ENCODE results near the gene NR2C2. TPM values are rescaled to one million over a fixed set of nuclear protein-coding genes. Genes with fewer than 3 reads are reported as not detected.

The NR2C2 gene
- total RNA-seq, 4 donors from 2014 or later = 36.4 to 43.9 (median 40.8) TPM

DNA sequence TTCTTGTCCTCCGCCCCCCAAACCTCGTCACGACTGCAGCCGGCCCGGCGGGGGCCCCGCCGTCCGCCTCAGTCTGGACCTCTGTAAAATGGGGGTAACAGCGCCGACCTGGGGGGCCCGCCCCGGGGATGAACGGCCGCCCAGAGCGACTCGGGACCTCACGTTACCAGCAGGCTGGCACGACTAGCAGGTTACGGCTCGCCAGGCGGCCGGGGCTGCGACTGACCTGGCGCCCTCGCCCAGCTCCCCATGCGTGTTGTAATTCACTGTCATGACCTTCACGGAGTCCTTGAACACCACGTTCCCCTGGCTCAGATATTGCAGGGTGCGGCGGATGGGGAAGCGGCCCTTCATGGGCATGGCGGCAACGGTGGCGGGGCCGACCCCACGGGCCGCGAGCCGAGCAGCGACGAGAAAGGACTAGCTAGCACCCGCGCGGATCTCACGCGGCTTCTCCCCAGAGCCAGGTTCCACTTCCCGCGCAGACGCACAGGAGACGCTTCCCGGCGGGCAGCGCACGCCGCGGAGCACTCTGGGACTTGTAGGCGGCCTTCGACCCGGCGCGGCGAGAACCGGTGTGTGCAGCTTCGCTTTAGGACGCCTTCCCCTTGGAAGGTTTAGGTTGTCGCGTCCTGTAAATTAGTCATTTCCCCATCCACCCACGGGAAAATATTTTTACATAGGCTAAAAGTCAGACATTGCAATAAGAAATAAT, 117.6 kb downstream of the NR2C2 start, which contains the start of gene MRPS25:
TSS of gene MRPS25 (minus strand) at position 481 of the 715 bp plus-strand sequence. CDS start at position 360, 121 bp downstream.
- peak; percentile 96 for DNase-seq (ENCODE audit: extremely low spot score)
- H3K4me3 ChIP-seq = peak within 1 kb of the TSS; percentile 78 to 98 (median 90)
- H3K27ac ChIP-seq (replicated peaks in 1 of 4) = peak within 1 kb of the TSS; percentile 82 to 87 (median 85)
- WGBS = 0% methylated on average over 22 of the region's 69 CpGs
- intact Hi-C loops (cut with DNase I) = no loop called here
- peaks cover 13 to 26% (median 22%) of the 10 kb centered on the region in 4 donors for H3K4me1 ChIP-seq
- H3K27me3 ChIP-seq = no peaks in the 10 kb centered on the region
- H3K9me3 ChIP-seq = no peaks in the 10 kb centered on the region
- TF ChIP-seq POLR2A (IDR thresholded peaks at IDR 0.05; ENCODE audit: low read depth) = peak; percentile 84
- peak; percentile 97 to 98 for TF ChIP-seq POLR2AphosphoS5 (IDR thresholded peaks at IDR 0.05)
- TF ChIP-seq, protein P1, sequence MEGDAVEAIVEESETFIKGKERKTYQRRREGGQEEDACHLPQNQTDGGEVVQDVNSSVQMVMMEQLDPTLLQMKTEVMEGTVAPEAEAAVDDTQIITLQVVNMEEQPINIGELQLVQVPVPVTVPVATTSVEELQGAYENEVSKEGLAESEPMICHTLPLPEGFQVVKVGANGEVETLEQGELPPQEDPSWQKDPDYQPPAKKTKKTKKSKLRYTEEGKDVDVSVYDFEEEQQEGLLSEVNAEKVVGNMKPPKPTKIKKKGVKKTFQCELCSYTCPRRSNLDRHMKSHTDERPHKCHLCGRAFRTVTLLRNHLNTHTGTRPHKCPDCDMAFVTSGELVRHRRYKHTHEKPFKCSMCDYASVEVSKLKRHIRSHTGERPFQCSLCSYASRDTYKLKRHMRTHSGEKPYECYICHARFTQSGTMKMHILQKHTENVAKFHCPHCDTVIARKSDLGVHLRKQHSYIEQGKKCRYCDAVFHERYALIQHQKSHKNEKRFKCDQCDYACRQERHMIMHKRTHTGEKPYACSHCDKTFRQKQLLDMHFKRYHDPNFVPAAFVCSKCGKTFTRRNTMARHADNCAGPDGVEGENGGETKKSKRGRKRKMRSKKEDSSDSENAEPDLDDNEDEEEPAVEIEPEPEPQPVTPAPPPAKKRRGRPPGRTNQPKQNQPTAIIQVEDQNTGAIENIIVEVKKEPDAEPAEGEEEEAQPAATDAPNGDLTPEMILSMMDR (IDR thresholded peaks at IDR 0.05) = no peak
- peaks cover 0 to under 1% (median 0%) of the 10 kb centered on the region in 4 donors for H3K36me3 ChIP-seq

GRCh38 chr3:15065550-15066007, 118.2 kb downstream of the NR2C2 start:
- intact Hi-C loops (cut with DNase I) = no loop called here
- H3K4me1 ChIP-seq = peaks cover 13 to 26% (median 22%) of the 10 kb centered on the region in 4 donors
- no peaks in the 10 kb centered on the region for H3K27me3 ChIP-seq
- no peaks in the 10 kb centered on the region for H3K9me3 ChIP-seq
- peak overlapping the region; percentile 78 to 98 (median 90) for H3K4me3 ChIP-seq
- DNase-seq (ENCODE audit: extremely low spot score) = no peak
- peaks cover 0 to 5% (median 0%) of the 10 kb centered on the region in 4 donors for H3K36me3 ChIP-seq
- WGBS = 45% methylated on average over 16 of the region's 16 CpGs
- peak overlapping the region; percentile 82 to 87 (median 85) for H3K27ac ChIP-seq (replicated peaks in 1 of 4)
- TF ChIP-seq POLR2AphosphoS5 (IDR thresholded peaks at IDR 0.05) (no peak), POLR2A (IDR thresholded peaks at IDR 0.05; ENCODE audit: low read depth) (no peak), EP300 (IDR thresholded peaks at IDR 0.05) (no peak)
- TF ChIP-seq, protein P1 (IDR thresholded peaks at IDR 0.05) = no peak

GRCh38 chr3:15066467-15066866, 119.1 kb downstream of the NR2C2 start:
- intact Hi-C loops (cut with DNase I) = no loop called here
- TF ChIP-seq POLR2A (IDR thresholded peaks at IDR 0.05; ENCODE audit: low read depth) (no peak), EP300 (IDR thresholded peaks at IDR 0.05) (no peak), POLR2AphosphoS5 (IDR thresholded peaks at IDR 0.05) (no peak)
- TF ChIP-seq, protein P1 (IDR thresholded peaks at IDR 0.05) = no peak
- Histone ChIP-seq H3K4me3 (no peak overlapping the region), H3K27ac (replicated peaks in 1 of 4) (no peak overlapping the region), H3K27me3 (no peaks in the 10 kb centered on the region), H3K9me3 (no peaks in the 10 kb centered on the region), H3K36me3 (peaks cover 0 to 13% (median 6%) of the 10 kb centered on the region in 4 donors), H3K4me1 (peaks cover 13 to 25% (median 22%) of the 10 kb centered on the region in 4 donors)
- WGBS = 97% methylated on average over 3 of the region's 3 CpGs
- no peak for DNase-seq (ENCODE audit: extremely low spot score)

GRCh38 chr3:15069441-15069840, 122.1 kb downstream of the NR2C2 start:
- no peak overlapping the region for H3K4me3 ChIP-seq
- H3K4me1 ChIP-seq = peaks cover 0 to 6% (median 6%) of the 10 kb centered on the region in 4 donors
- no peak for DNase-seq (ENCODE audit: extremely low spot score)
- 88% methylated on average over 1 of the region's 1 CpG for WGBS
- intact Hi-C loops (cut with DNase I) = no loop called here
- no peaks in the 10 kb centered on the region for H3K27me3 ChIP-seq
- peaks cover 18 to 43% (median 35%) of the 10 kb centered on the region in 4 donors for H3K36me3 ChIP-seq
- TF ChIP-seq, protein P1 (IDR thresholded peaks at IDR 0.05) = no peak
- TF ChIP-seq EP300 (IDR thresholded peaks at IDR 0.05) (no peak), POLR2AphosphoS5 (IDR thresholded peaks at IDR 0.05) (no peak), POLR2A (IDR thresholded peaks at IDR 0.05; ENCODE audit: low read depth) (no peak)
- no peaks in the 10 kb centered on the region for H3K9me3 ChIP-seq
- no peak overlapping the region for H3K27ac ChIP-seq (replicated peaks in 1 of 4)

Measured in esophagus muscularis mucosa (tissue), 4 donors.